Adrenal gland (tissue), 12 donors: ENCODE data around the gene TUBA8. TPM values are rescaled to one million over a fixed set of nuclear protein-coding genes. Genes with fewer than 3 reads are reported as not detected.
A peak's percentile ranks its signal among the peaks of the same experiment; 100 is the strongest.
"Not testable (repeated sequence)": the region's sequence is repeated elsewhere in the genome, so short reads cannot be mapped to it uniquely, and the experiment has no call there.

Experiments
- DNase-seq, 7 donors: peaks; one replicate each; pipeline ENCODE4 v3.0.0-alpha.2; 2019 to 2020
- H3K27ac ChIP-seq, 5 donors: fragments of 200-600 bp; sonication (generic) in 4 of 5; 1 replicate in 3 of 5; 2 replicates in 2 of 5; pipeline versions ENCODE4 v1.5.1 to v1.8.0; 2016 to 2020; ENCODE audit warnings: mild to moderate bottlenecking in 1 of 5
- H3K27me3 ChIP-seq: fragments of 200-600 bp; 2 replicates; pipeline ENCODE4 v1.8.0; 2021
- H3K36me3 ChIP-seq, 2 donors: fragments of 200-600 bp; replicated peaks in 1 of 2; 1 replicate in 1 of 2; 2 replicates in 1 of 2; pipeline versions ENCODE4 v1.5.1 to v1.8.0; 2018 to 2022
- H3K4me1 ChIP-seq, 2 donors: fragments of 200-600 bp; replicated peaks in 1 of 2; 1 replicate in 1 of 2; 2 replicates in 1 of 2; pipeline versions ENCODE4 v1.5.1 to v1.8.0; 2018 to 2021
- H3K4me3 ChIP-seq, 4 donors: fragments of 200-600 bp; sonication (generic) in 3 of 4; one replicate each; pipeline ENCODE4 v1.5.1; 2016 to 2018
- H3K9me3 ChIP-seq, 3 donors: fragments of 200-600 bp; sonication (generic) in 1 of 3; replicated peaks in 1 of 3; 1 replicate in 2 of 3; 2 replicates in 1 of 3; pipeline versions ENCODE4 v1.5.1 to v1.8.0; 2016 to 2021
- POLR2A ChIP-seq, 2 donors: fragments of 450-650 bp; IDR thresholded peaks; one replicate each; pipeline ENCODE4 v1.6.1; 2017; ENCODE audit warnings: antibody characterized with exemption in 2 of 2, mild to moderate bottlenecking in 2 of 2, moderate library complexity in 1 of 2
- WGBS, 4 donors: extraction: QIAGEN DNeasy Blood & Tissue Kit in 2 of 4; methylation state at CpG; one replicate each; pipeline versions ENCODE4 v1.1.5 to v1.1.7; 2013 to 2017; 5-methylcytosine and 5-hydroxymethylcytosine counted together
- intact Hi-C, 2 donors: fragments of 100-400 bp; cut with DNase I; formaldehyde crosslinking; loops; one replicate each; pipeline versions ENCODE4 v1.14.1 to v1.15.0; 2022 to 2023
- polyA plus RNA-seq, 3 donors: library from polyadenylated mRNA; stranded (reverse); fragments of 200-250 nt in 2 of 3; fragments of 350-450 nt in 1 of 3; fragmentation: Illumina TruSeq in 1 of 3; extraction: RNeasy Lipid Tissue Mini Kit (QIAGEN cat#74804) in 1 of 3; gene quantifications; one replicate each; pipeline ENCODE4 v1.2.3, GENCODE V29; 2013 to 2014
- total RNA-seq, 9 donors: library from RNA; depleted of rRNA in 4 of 9; stranded (reverse); fragments of >200 nt in 4 of 9; fragments of 120-200 nt in 1 of 9; fragmentation: NEBNext Ultra II Directional in 1 of 9; extraction: Animal tissue kit (Norgen Biotek cat#: 25700) in 1 of 9; gene quantifications; one replicate each; pipeline versions ENCODE4 v1.1.0 to v1.2.4, GENCODE V29; 2013 to 2023
- TF ChIP-seq, protein P1 (sequence below), 6 experiments: fragments of 450-650 bp in 4 of 6; fragments of 200-600 bp in 2 of 6; sonication (generic) in 1 of 6; IDR thresholded peaks; 1 replicate in 5 of 6; 2 replicates in 1 of 6; pipeline versions ENCODE4 v1.5.1 to v1.8.0; 2016 to 2021; ENCODE audit warnings: antibody characterized with exemption in 6 of 6, mild to moderate bottlenecking in 2 of 6, moderate library complexity in 1 of 6
- donor health status: healthy with polysubstance abuse.
- donor health status: Bipolar disorder and iron deficiency.
- donor health status: DM: yes; HTN: yes; CAD: no.
- donor health status: DM: no; HTN: no; CAD: no.
- donor health status: DM: no; HTN: no; CAD: no.
- donor health status: DM: yes; HTN: yes; CAD: no.

TUBA8 gene
- total and polyA plus RNA-seq, 12 donors = 0.65 to 4.3 (median 1.8) TPM

GRCh38 chr22:18156878-18157713 lies 46.5 kb downstream of the TUBA8 start:
- intact Hi-C loops = no loop called here
- WGBS, 4 donors = 47 to 66% (median 55%) methylated on average over 17 to 24 of the region's 24 CpGs
- Histone ChIP-seq H3K36me3 (no peaks in the 10 kb centered on the region), H3K27me3 (no peaks in the 10 kb centered on the region), H3K4me1 (no peaks in the 10 kb centered on the region), H3K27ac (peak overlapping the region in 2 of 5 donors; percentile 31 to 44), H3K9me3 (no peaks in the 10 kb centered on the region), H3K4me3 (no peak overlapping the region)
- DNase-seq = peak; percentile 55 to 81 (median 67)
- TF ChIP-seq, protein P1, sequence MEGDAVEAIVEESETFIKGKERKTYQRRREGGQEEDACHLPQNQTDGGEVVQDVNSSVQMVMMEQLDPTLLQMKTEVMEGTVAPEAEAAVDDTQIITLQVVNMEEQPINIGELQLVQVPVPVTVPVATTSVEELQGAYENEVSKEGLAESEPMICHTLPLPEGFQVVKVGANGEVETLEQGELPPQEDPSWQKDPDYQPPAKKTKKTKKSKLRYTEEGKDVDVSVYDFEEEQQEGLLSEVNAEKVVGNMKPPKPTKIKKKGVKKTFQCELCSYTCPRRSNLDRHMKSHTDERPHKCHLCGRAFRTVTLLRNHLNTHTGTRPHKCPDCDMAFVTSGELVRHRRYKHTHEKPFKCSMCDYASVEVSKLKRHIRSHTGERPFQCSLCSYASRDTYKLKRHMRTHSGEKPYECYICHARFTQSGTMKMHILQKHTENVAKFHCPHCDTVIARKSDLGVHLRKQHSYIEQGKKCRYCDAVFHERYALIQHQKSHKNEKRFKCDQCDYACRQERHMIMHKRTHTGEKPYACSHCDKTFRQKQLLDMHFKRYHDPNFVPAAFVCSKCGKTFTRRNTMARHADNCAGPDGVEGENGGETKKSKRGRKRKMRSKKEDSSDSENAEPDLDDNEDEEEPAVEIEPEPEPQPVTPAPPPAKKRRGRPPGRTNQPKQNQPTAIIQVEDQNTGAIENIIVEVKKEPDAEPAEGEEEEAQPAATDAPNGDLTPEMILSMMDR (IDR thresholded peaks at IDR 0.05) = peak; percentile 23 to 55 (median 48)
- TF ChIP-seq POLR2A (IDR thresholded peaks at IDR 0.05) = no peak

- Histone ChIP-seq H3K27me3 (no peaks in the 10 kb centered on the region), H3K27ac (peak overlapping the region in 1 of 5 donors; percentile 44), H3K36me3 (no peaks in the 10 kb centered on the region), H3K4me3 (no peak overlapping the region), H3K4me1 (no peaks in the 10 kb centered on the region), H3K9me3 (no peaks in the 10 kb centered on the region)
- TF ChIP-seq, protein P1 (IDR thresholded peaks at IDR 0.05) = no peak
- no peak for TF ChIP-seq POLR2A (IDR thresholded peaks at IDR 0.05)
- intact Hi-C loops = no loop called here
- no peak for DNase-seq
- 80 to 93% (median 86%) methylated on average over 12 of the region's 12 CpGs for WGBS, 4 donors
Observed at GRCh38 chr22:18157714-18158028, 47.1 kb downstream of the TUBA8 start.

DNA sequence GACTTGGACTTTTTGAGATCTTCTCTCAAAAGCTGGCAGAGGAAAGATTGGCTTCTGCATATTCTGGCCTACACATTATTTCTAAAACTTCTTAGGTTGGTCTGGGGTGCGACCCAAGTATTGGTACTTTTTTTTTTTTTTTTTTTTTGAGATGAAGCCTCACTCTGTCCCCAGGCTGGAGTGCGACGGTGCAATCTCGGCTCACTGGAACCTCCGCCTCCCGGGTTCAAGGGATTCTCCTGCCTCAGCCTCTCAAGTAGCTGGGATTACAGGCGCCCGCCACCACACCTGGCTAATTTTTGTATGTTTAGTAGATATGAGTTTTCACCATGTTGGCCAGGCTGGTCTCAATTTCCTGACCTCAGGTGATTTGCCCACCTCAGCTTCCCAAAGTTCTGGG lies 50.0 kb downstream of the TUBA8 start:
- H3K27me3 ChIP-seq, H3K4me1 ChIP-seq, H3K27ac ChIP-seq, H3K36me3 ChIP-seq, H3K4me3 ChIP-seq, DNase-seq, intact Hi-C loops, H3K9me3 ChIP-seq: not testable (repeated sequence)
- 92 to 99% (median 94%) methylated on average over 7 to 8 of the region's 8 CpGs for WGBS, 4 donors

DNA sequence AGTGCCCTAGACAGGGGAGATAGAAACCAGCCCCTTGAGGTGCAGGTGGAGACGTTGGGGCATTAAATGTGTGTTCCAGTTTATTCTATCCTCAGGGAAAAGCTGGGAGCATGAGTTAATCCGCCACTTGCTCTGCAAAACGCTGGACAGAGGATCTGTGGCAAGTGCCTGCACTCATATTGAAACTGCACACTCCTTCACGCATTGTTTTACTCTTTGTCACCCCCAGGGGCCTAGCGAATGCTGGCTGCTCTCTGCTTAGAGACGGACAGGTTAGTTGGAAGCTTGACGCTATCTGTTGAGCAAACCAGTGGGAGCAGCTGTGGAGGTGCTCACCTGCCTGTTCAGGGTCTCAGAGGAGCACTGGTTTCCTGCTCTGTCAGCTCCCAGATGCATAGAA lies 53.2 kb downstream of the TUBA8 start:
- WGBS, 4 donors = 84 to 88% (median 85%) methylated on average over 7 of the region's 7 CpGs
- H3K9me3 ChIP-seq, H3K27ac ChIP-seq, H3K4me1 ChIP-seq, H3K36me3 ChIP-seq, DNase-seq, H3K27me3 ChIP-seq, intact Hi-C loops, H3K4me3 ChIP-seq: not testable (repeated sequence)

GRCh38 chr22:18164584-18164983 lies 54.0 kb downstream of the TUBA8 start:
- H3K4me3 ChIP-seq = not testable (repeated sequence)

DNA sequence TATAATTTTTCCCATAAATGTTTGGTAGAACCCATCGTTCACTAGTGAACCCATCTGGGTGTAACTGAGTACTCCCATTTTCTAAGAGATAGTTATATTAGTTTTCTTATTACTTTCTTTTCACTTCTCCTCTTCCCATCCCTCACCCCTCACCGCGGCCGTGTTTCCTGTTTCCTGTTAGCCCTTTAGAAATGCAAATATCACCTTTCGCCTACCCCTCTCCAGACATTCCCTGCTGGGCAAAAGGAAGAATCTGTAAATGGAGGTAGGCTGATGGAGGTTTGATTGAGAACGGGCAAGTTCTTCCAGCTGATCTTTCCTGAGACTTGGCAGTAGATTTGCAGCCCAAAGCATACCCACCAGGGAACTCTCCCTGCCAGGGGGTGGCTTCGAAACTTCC lies 54.7 kb downstream of the TUBA8 start:
- H3K27me3 ChIP-seq, H3K4me1 ChIP-seq, H3K27ac ChIP-seq, H3K9me3 ChIP-seq, intact Hi-C loops, H3K36me3 ChIP-seq, H3K4me3 ChIP-seq, DNase-seq: not testable (repeated sequence)
- whole genome bisulfite sequencing, 4 donors = 65 to 90% (median 73%) methylated on average over 1 to 2 of the region's 7 CpGs

More at GRCh38 chr22:18164584-18164983, 54.0 kb downstream of the TUBA8 start:
- H3K4me1 ChIP-seq, intact Hi-C loops, H3K27me3 ChIP-seq, DNase-seq, H3K9me3 ChIP-seq, H3K27ac ChIP-seq, H3K36me3 ChIP-seq: not testable (repeated sequence)
- WGBS, 4 donors = 70 to 100% (median 74%) methylated on average over 4 to 7 of the region's 8 CpGs; no CpG with 5 or more reads in 1 of the 4 donors

DNA sequence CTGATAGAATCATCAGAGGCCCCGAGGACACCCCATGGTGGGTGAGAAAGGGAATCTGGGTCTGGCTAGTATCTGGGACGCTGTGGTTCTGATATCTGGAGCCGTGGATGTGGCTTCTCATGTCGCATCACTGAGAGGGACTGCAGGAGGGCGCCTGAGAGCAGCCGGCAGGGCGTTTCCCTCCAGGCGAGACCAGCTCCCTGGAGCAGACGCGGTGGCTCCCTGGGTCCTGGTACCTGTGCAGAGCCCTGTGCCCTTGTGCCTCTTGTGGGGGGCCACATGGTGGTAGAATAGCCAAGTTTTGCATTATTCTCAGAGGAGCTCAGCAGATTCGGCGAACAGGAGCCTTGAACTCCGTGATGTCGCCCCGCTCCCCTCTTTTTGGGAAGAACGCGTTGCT lies 59.7 kb downstream of the TUBA8 start:
- H3K27ac ChIP-seq, H3K36me3 ChIP-seq, intact Hi-C loops: not testable (repeated sequence)

GRCh38 chr22:18172203-18172602 lies 61.6 kb downstream of the TUBA8 start:
- H3K4me3 ChIP-seq, DNase-seq, H3K27me3 ChIP-seq, H3K9me3 ChIP-seq, H3K27ac ChIP-seq, H3K36me3 ChIP-seq, intact Hi-C loops, H3K4me1 ChIP-seq: not testable (repeated sequence)
- WGBS, 4 donors = 70 to 87% (median 76%) methylated on average over 3 of the region's 3 CpGs

More for the DNA sequence above, 59.7 kb downstream of the TUBA8 start:
- H3K4me3 ChIP-seq, H3K27me3 ChIP-seq, H3K4me1 ChIP-seq, DNase-seq, H3K9me3 ChIP-seq: not testable (repeated sequence)
- WGBS, 4 donors = 93 to 100% (median 96%) methylated on average over 1 to 17 of the region's 17 CpGs

DNA sequence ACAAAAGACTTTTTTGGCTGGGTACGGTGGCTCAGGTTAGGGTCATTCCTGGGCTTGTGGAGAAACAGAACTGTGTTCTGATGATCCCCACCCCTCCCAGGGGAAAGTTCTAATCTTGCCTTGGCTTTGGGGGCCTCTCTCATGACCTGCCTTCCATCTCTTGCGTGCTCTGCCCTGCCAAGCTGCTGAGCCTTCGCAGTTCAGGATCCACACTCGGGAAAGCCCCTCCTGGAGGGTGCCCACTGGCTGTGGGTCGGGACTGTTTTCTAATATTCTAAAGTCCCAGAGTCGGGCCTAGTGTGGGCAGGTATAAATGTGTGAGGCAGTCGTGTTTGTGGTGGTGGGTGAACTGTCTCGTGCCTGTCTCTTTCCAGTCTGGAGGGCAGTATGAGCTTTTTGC lies 62.2 kb downstream of the TUBA8 start:
- DNase-seq, H3K4me1 ChIP-seq, H3K36me3 ChIP-seq, H3K4me3 ChIP-seq, H3K27ac ChIP-seq, H3K27me3 ChIP-seq, intact Hi-C loops, H3K9me3 ChIP-seq: not testable (repeated sequence)
- 81 to 92% (median 83%) methylated on average over 2 to 8 of the region's 8 CpGs for WGBS, 4 donors
